K562 (cell line): ENCODE data around the gene LRRK2. TPM values are rescaled to one million over a fixed set of nuclear protein-coding genes. Genes with fewer than 3 reads are reported as not detected.

ENCODE experiments used
- ATAC-seq: fragments of 200-7000 bp; cut with Tn5 transposase; 3 replicates; pipeline ENCODE4 v1.9.1; 2020; ENCODE audit warnings: moderate library complexity
- BruUV-seq: library from RNA; stranded (reverse); fragments of 400-500 nt; replicated peaks from 2 replicates; lab custom pipeline; 2021; lab: Mats Ljungman, UMichigan
- CTCF ChIA-PET: fragments of 300-600 bp; formaldehyde crosslinking; extraction: SDS; loops from one replicate; lab custom pipeline; 2021; ENCODE audit warnings: low intra/inter-chr PET ratio; lab: Yijun Ruan, JAX
- POLR2A ChIA-PET: fragments of 300-600, 350-650 bp; sonication (Branson Sonifier 250); formaldehyde crosslinking; extraction: SDS; loops from one replicate; lab custom pipeline; 2021; ENCODE audit warnings: antibody characterized with exemption, inconsistent platforms; lab: Yijun Ruan, JAX
- DNase-seq, 4 experiments: peaks; one replicate each; pipeline versions ENCODE4 v3.0.0 to v3.0.0-alpha.2; 2011 to 2018; ENCODE audit warnings: low spot score in 3 of 4, mixed read lengths in 3 of 4; ENCODE audit errors: extremely low read depth in 1 of 4
- FAIRE-seq: peaks from 2 replicates; lab custom pipeline; 2011; peaks lifted over from hg19 to GRCh38; lab: Jason Lieb, UNC
- H2AFZ ChIP-seq: 2 replicates; pipeline ENCODE4 v1.6.0; 2011; ENCODE audit warnings: low read depth, low read length, control low read depth, inconsistent platforms
- H3K27ac ChIP-seq: fragments of 200-600 bp; 3 replicates; pipeline ENCODE4 v1.8.0; 2011; ENCODE audit warnings: low read depth, mild to moderate bottlenecking, control low read depth, inconsistent platforms, low read length, moderate library complexity, mixed read lengths; ENCODE audit errors: extremely low read depth
- H3K27me3 ChIP-seq, 2 experiments: fragments of 300-600 bp in 1 of 2; 2 replicates in 1 of 2; 3 replicates in 1 of 2; pipeline versions ENCODE4 v1.6.0 to v1.8.0; 2011; ENCODE audit warnings: inconsistent platforms in 2 of 2, low read length in 2 of 2, mild to moderate bottlenecking in 1 of 2, mixed read lengths in 1 of 2, moderate library complexity in 1 of 2; ENCODE audit not compliant: control insufficient read depth in 2 of 2, insufficient read depth in 2 of 2
- H3K36me3 ChIP-seq: fragments of 300-600 bp; 3 replicates; pipeline ENCODE4 v1.8.0; 2011; ENCODE audit warnings: mild to moderate bottlenecking, low read length, inconsistent platforms; ENCODE audit not compliant: control insufficient read depth, insufficient read depth
- H3K4me1 ChIP-seq, 2 experiments: fragments of 200-600 bp in 1 of 2; replicated peaks in 1 of 2; 2 replicates in 1 of 2; 3 replicates in 1 of 2; pipeline versions ENCODE4 v1.5.1 to v1.8.0; 2011; ENCODE audit warnings: inconsistent platforms in 2 of 2, low read length in 2 of 2, mild to moderate bottlenecking in 1 of 2, mixed read lengths in 1 of 2, moderate library complexity in 1 of 2; ENCODE audit not compliant: control insufficient read depth in 2 of 2, insufficient read depth in 2 of 2
- H3K4me2 ChIP-seq: 2 replicates; pipeline ENCODE4 v1.6.1; 2011; ENCODE audit warnings: low read length, control low read depth, inconsistent platforms, mixed read lengths; ENCODE audit not compliant: insufficient read depth
- H3K4me3 ChIP-seq: fragments of 200-600 bp; sonication (generic), shearing (Covaris generic); 2 replicates; pipeline ENCODE4 v1.5.1; 2016; ENCODE audit warnings: control low read depth, inconsistent platforms
- H3K79me2 ChIP-seq: fragments of 200-600 bp; 3 replicates; pipeline ENCODE4 v1.8.0; 2011; ENCODE audit warnings: low read length, inconsistent platforms; ENCODE audit not compliant: control insufficient read depth, insufficient read depth
- H3K9ac ChIP-seq, 2 experiments: 2 replicates each; pipeline versions ENCODE4 v1.6.0 to v1.6.1; 2011; ENCODE audit warnings: low read depth in 2 of 2, low read length in 2 of 2, control low read depth in 1 of 2, inconsistent platforms in 1 of 2, mild to moderate bottlenecking in 1 of 2, mixed read lengths in 1 of 2; ENCODE audit not compliant: insufficient read depth in 1 of 2
- H3K9me1 ChIP-seq: one replicate; pipeline ENCODE4 v1.6.0; 2011; ENCODE audit warnings: inconsistent platforms, mild to moderate bottlenecking, low read length, moderate library complexity; ENCODE audit not compliant: control insufficient read depth, insufficient read depth
- H3K9me3 ChIP-seq: replicated peaks from 2 replicates; pipeline ENCODE4 v1.5.1; 2011; ENCODE audit warnings: low read depth, low read length, inconsistent platforms; ENCODE audit not compliant: control insufficient read depth, insufficient read depth
- H4K20me1 ChIP-seq: replicated peaks from 2 replicates; pipeline ENCODE4 v1.6.1; 2011; ENCODE audit warnings: low read length, inconsistent platforms, mixed read lengths; ENCODE audit not compliant: control insufficient read depth, insufficient read depth
- ARHGAP35 ChIP-seq: fragments of 450-650 bp; IDR thresholded peaks from 2 replicates; pipeline ENCODE4 v1.6.1; 2018; ENCODE audit not compliant: partially characterized antibody
- CREB5 ChIP-seq: fragments of 250-450 bp; sonication (Bioruptor Pico); IDR thresholded peaks from 2 replicates; pipeline ENCODE4 v1.5.0; 2020; ENCODE audit warnings: mild to moderate bottlenecking
- FOSL1 ChIP-seq: fragments of 200-800 bp; sonication (Bioruptor generic); conservative IDR thresholded peaks from 2 replicates; pipeline ENCODE4 v1.6.1; 2016; ENCODE audit warnings: missing genetic modification characterization, missing compliant biosample characterization
- WGBS: fragments of 100-300 bp; shearing (Covaris generic); methylation state at CpG from one replicate; pipeline ENCODE4 v1.1.6; 2016; ENCODE audit warnings: low coverage, mixed read lengths; ENCODE audit not compliant: insufficient coverage; ENCODE audit errors: missing lambda C conversion rate; 5-methylcytosine and 5-hydroxymethylcytosine counted together
- in situ Hi-C: fragments of 300-500 bp; cut with MboI; formaldehyde crosslinking; loops from 4 replicates; pipeline ENCODE4 v1.15.0; 2018; ENCODE audit warnings: inconsistent platforms, mixed read lengths
- intact Hi-C: fragments of 100-400 bp; cut with micrococcal nuclease; formaldehyde crosslinking; loops from 2 replicates; pipeline ENCODE4 v1.14.2; 2022
- polyA plus RNA-seq, 8 experiments: library from polyadenylated mRNA; depleted of rRNA in 4 of 8; stranded (reverse) in 5 of 8; unstranded in 3 of 8; fragments of >200 nt; fragmentation: Nextera tagmentation in 2 of 8; fragmentation: Illumina TruSeq in 1 of 8; extraction: Ambion mirVana in 2 of 8; extraction: Trizol in 1 of 8; gene quantifications; 2 replicates each; pipeline versions ENCODE4 v1.2.1 to v1.2.3, GENCODE V29; 2011 to 2014; ENCODE audit warnings: inconsistent platforms in 1 of 8, missing spikeins in 1 of 8
- total RNA-seq, 7 experiments: library from RNA; depleted of rRNA in 6 of 7; stranded (reverse); fragments of >200 nt in 6 of 7; fragmentation: Illumina TruSeq in 2 of 7; extraction: Trizol in 2 of 7; gene quantifications; 2 replicates each; pipeline versions ENCODE4 v1.2.1 to v1.2.3, GENCODE V29; 2011 to 2021; ENCODE audit warnings: low replicate concordance in 1 of 7
- TF ChIP-seq, protein P1 (sequence below), 2 experiments: fragments of 450-650 bp in 1 of 2; sonication (generic) in 1 of 2; formaldehyde crosslinking in 1 of 2; IDR thresholded peaks in 1 of 2; conservative IDR thresholded peaks in 1 of 2; 2 replicates each; pipeline versions ENCODE4 v1.6.1 to v1.8.1; 2016 to 2023; ENCODE audit warnings: mild to moderate bottlenecking in 2 of 2, moderate library complexity in 2 of 2, inconsistent platforms in 1 of 2, missing genetic modification reagents in 1 of 2

The LRRK2 gene
- total and polyA plus RNA-seq, 9 of the 15 experiments (the other 6 are each of a cell fraction or from before 2014, with no cell fraction given): 0.03 to 0.89 (median 0.31) TPM

- H3K4me2 ChIP-seq: no peak overlapping the region
- FAIRE-seq: no peak
- no peaks in the 10 kb centered on the region for H3K27me3 ChIP-seq
- no TSS peak for BruUV-seq
- WGBS: 0% methylated on average over 4 of the region's 4 CpGs
- no peaks in the 10 kb centered on the region for H3K9me1 ChIP-seq
- H3K27ac ChIP-seq: no peak overlapping the region
- in situ Hi-C loops (no loop called here), intact Hi-C loops (loop anchor here (10.0 kb wide), 1 partner anchor 106 kb away; no protein-coding TSS in a partner anchor)
- no peak for DNase-seq
- POLR2A ChIA-PET: no interaction called here
- no peak overlapping the region for H2AFZ ChIP-seq
- no peaks in the 10 kb centered on the region for H3K79me2 ChIP-seq
- ATAC-seq: no peak
- no peaks in the 10 kb centered on the region for H3K36me3 ChIP-seq
- TF ChIP-seq CREB5 (CRISPR knock-in tag) (no peak), ARHGAP35 (no peak), FOSL1 (tag) (peak; percentile 44)
- TF ChIP-seq, protein P1, sequence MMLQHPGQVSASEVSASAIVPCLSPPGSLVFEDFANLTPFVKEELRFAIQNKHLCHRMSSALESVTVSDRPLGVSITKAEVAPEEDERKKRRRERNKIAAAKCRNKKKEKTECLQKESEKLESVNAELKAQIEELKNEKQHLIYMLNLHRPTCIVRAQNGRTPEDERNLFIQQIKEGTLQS (IDR thresholded peaks at IDR 0.05): peak; percentile 22; the same call in 1 of the 2 replicates
- TF ChIP-seq, protein P1 (CRISPR knock-in tag; conservative IDR thresholded peaks at IDR 0.05): no peak
- CTCF ChIA-PET: no interaction called here
- no peaks in the 10 kb centered on the region; the same call in 1 of the 2 replicates for H3K9me3 ChIP-seq
- no peaks in the 10 kb centered on the region for H4K20me1 ChIP-seq
- no peaks in the 10 kb centered on the region for H3K4me1 ChIP-seq
- no peak overlapping the region for H3K9ac ChIP-seq
- H3K4me3 ChIP-seq: no peak overlapping the region
These were observed 26.2 kb upstream of the LRRK2 start for GRCh38 chr12:40198601-40199000.
